GM18907 (cell line): Measurements from ENCODE around the gene DDX10.

Experiments
- ATAC-seq: cut with Tn5 transposase; IDR thresholded peaks from one replicate; pipeline ENCODE4 v1.9.1; 2021; ENCODE audit warnings: mild to moderate bottlenecking, moderate library complexity; ENCODE audit not compliant: unreplicated experiment

DDX10 gene

GRCh38 chr11:108897916-108898315 is 233.0 kb downstream of the DDX10 start:
- ATAC-seq = no peak

- no peak for ATAC-seq
Measured at GRCh38 chr11:108901359-108901758, 236.5 kb downstream of the DDX10 start.

GRCh38 chr11:108902027-108902469 is 237.2 kb downstream of the DDX10 start:
- ATAC-seq = peak; percentile 71

GRCh38 chr11:108904480-108904879 is 239.6 kb downstream of the DDX10 start:
- no peak for ATAC-seq

GRCh38 chr11:108906329-108906728 is 241.5 kb downstream of the DDX10 start:
- no peak for ATAC-seq

- ATAC-seq = no peak
Measured at GRCh38 chr11:108906826-108907225, 242.0 kb downstream of the DDX10 start.

GRCh38 chr11:108909041-108909440 is 244.2 kb downstream of the DDX10 start:
- no peak for ATAC-seq

GRCh38 chr11:108909921-108910320 is 245.1 kb downstream of the DDX10 start:
- ATAC-seq = no peak

GRCh38 chr11:108912581-108912980 is 247.7 kb downstream of the DDX10 start:
- no peak for ATAC-seq

- no peak for ATAC-seq
Measured at GRCh38 chr11:108913204-108913603, 248.3 kb downstream of the DDX10 start.

GRCh38 chr11:108914211-108914610 is 249.3 kb downstream of the DDX10 start:
- ATAC-seq = no peak

- no peak for ATAC-seq
Measured at GRCh38 chr11:108914981-108915380, 250.1 kb downstream of the DDX10 start.

GRCh38 chr11:108915666-108916065 is 250.8 kb downstream of the DDX10 start:
- ATAC-seq = no peak

GRCh38 chr11:108916290-108916689 is 251.4 kb downstream of the DDX10 start:
- no peak for ATAC-seq

- no peak for ATAC-seq
Measured at GRCh38 chr11:108916935-108917334, 252.1 kb downstream of the DDX10 start.

- ATAC-seq = no peak
Measured at GRCh38 chr11:108921211-108921610, 256.3 kb downstream of the DDX10 start.

- ATAC-seq = no peak
Measured at GRCh38 chr11:108922241-108922640, 257.4 kb downstream of the DDX10 start.

- no peak for ATAC-seq
Measured at GRCh38 chr11:108923413-108923812, 258.5 kb downstream of the DDX10 start.

- no peak for ATAC-seq
Measured at GRCh38 chr11:108926171-108926840, 261.4 kb downstream of the DDX10 start.

- ATAC-seq = no peak
Measured at GRCh38 chr11:108926841-108927577, 262.1 kb downstream of the DDX10 start.

GRCh38 chr11:108927791-108928545 is 263.1 kb downstream of the DDX10 start:
- no peak for ATAC-seq

- ATAC-seq = no peak
Measured at GRCh38 chr11:108929241-108929640, 264.4 kb downstream of the DDX10 start.
